SK-N-SH (cell line): ENCODE measurements around the gene VSIG10.

Experiments
- POLR2AphosphoS5 ChIP-seq: IDR thresholded peaks from 2 replicates; pipeline ENCODE4 v1.6.1; 2012; ENCODE audit warnings: low read depth, low read length
- YY1 ChIP-seq: IDR thresholded peaks from 2 replicates; pipeline ENCODE4 v1.4.0; 2012; ENCODE audit warnings: low read depth, mild to moderate bottlenecking

GRCh38 chr12:118127867-118128266 lies 24.1 kb upstream of the VSIG10 start:
- no peak for TF ChIP-seq YY1
- TF ChIP-seq POLR2AphosphoS5 = no peak
